ENCODE results near the gene AIFM3. TPM values are rescaled to one million over a fixed set of nuclear protein-coding genes. Genes with fewer than 3 reads are reported as not detected.

The AIFM3 gene
- polyA plus RNA-seq, 3 donors = 0.68 to 0.87 (median 0.79) TPM

- H3K27ac ChIP-seq (ENCODE audit: low read depth, low read length) = no peak overlapping the region
- WGBS, 3 donors = 78 to 89% (median 84%) methylated on average over 14 of the region's 14 CpGs
These were observed 45.7 kb downstream of the AIFM3 start for GRCh38 chr22:21012446-21013407.

DNA sequence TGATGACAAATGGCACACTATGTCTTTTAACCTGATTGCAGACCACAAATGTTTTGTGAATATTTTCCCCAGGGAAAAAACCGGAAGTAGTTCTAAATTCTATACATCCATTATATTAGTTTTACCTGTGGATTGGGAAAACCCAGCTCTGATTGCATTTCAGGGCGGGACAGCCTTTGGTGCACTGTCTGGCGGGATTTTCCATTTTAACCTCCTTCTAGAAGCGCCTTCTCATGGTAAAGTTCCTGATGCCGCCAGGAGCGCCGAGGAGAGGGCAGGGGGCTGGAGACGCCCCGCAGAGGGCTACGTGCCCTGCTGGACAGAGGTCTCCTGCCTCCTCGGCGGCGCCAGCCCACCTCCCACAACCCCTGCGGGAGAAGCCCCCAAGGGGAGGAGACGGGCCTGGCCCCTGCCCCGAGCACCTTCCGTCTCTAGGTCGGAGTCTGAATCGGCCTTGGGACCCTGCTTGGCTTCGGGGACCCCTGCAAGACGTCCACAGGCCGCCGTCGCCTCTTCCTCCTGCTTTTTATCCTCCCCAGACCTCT lies 46.7 kb downstream of the AIFM3 start:
- H3K27ac ChIP-seq (ENCODE audit: low read depth, low read length) = no peak overlapping the region
- WGBS, 3 donors = 16 to 21% (median 17%) methylated on average over 22 to 24 of the region's 24 CpGs

- WGBS, 3 donors = 0 to 2% (median 2%) methylated on average over 40 of the region's 40 CpGs
- no peak overlapping the region for H3K27ac ChIP-seq (ENCODE audit: low read depth, low read length)
These were observed 47.2 kb downstream of the AIFM3 start for GRCh38 chr22:21014202-21014725.

GRCh38 chr22:21014726-21015465 lies 47.8 kb downstream of the AIFM3 start, which contains the start of gene P2RX6:
TSS of gene P2RX6 (plus strand) at chr22:21015165. CDS start at chr22:21015175, 10 bp downstream.
- H3K27ac ChIP-seq (ENCODE audit: low read depth, low read length) = no peak within 1 kb of the TSS
- 20 to 29% (median 29%) methylated on average over 12 of the region's 12 CpGs for WGBS, 3 donors

GRCh38 chr22:21015466-21016006 lies 48.5 kb downstream of the AIFM3 start:
- H3K27ac ChIP-seq (ENCODE audit: low read depth, low read length) = no peak overlapping the region
- WGBS, 3 donors = 59 to 71% (median 67%) methylated on average over 10 of the region's 10 CpGs

GRCh38 chr22:21016644-21017420 lies 49.8 kb downstream of the AIFM3 start:
- WGBS, 3 donors = 77 to 85% (median 85%) methylated on average over 13 of the region's 13 CpGs

DNA sequence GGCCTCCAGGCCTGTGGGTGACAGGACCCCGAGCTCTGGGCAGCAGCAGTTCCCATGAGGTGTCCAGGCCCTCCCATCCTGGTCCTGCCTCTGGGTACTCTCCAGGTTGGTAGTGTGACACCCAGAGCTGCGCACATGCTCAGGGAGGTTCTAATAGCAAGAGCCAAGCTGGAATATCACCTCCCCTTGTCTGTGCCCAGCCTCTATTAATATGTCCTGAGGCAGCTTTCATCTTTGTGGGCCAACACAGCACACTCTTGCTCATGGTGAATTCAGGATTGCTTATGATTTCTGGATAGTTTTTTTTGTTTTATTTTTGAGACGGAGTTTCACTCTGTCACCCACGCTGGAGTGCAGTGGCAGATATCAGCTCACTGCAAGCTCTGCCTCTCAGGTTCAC lies 51.3 kb downstream of the AIFM3 start:
- H3K27ac ChIP-seq (ENCODE audit: low read depth, low read length) = no peak overlapping the region
- WGBS, 3 donors = 86 to 94% (median 93%) methylated on average over 4 of the region's 4 CpGs

More at GRCh38 chr22:21016644-21017420, 49.8 kb downstream of the AIFM3 start:
- no peak overlapping the region for H3K27ac ChIP-seq (ENCODE audit: low read depth, low read length)

- H3K27ac ChIP-seq (ENCODE audit: low read depth, low read length) = no peak overlapping the region
- 55 to 64% (median 63%) methylated on average over 7 of the region's 7 CpGs for WGBS, 3 donors
These were observed 53.9 kb downstream of the AIFM3 start for GRCh38 chr22:21020802-21021429.

DNA sequence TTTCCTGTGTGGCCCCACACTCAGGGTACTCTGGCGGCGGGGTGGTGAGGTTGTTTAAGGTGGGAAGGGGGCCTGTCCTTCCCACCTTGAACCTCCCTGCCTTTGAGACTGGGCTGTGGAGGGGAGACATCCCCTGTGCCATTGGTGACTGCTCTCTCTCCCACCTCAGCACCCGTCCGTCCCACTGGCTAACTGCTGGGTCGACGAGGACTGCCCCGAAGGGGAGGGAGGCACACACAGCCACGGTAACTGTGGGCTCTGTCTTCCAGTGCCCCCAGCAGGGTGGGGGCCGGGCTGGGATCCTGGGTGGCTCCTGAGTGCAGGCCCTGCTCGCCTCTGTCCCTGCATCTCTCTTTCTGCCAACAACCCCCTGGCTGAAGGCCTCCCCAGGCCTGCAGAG lies 55.5 kb downstream of the AIFM3 start:
- WGBS, 3 donors = 65 to 78% (median 76%) methylated on average over 10 of the region's 10 CpGs

DNA sequence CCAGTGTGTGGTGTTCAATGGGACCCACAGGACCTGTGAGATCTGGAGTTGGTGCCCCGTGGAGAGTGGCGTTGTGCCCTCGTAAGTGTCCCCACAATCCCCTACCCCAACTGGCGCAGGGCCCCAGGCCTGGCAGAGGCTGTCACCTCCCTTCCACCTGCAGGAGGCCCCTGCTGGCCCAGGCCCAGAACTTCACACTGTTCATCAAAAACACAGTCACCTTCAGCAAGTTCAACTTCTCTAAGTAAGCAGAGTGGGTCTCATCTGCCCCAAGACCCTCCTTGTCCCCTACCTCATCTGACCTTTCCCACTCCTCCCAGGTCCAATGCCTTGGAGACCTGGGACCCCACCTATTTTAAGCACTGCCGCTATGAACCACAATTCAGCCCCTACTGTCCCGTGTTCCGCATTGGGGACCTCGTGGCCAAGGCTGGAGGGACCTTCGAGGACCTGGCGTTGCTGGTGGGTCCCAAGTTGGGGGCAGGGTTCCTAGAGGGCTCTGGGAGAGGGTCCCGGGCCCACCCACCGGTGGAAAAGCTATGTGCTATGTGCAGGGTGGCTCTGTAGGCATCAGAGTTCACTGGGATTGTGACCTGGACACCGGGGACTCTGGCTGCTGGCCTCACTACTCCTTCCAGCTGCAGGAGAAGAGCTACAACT lies 56.0 kb downstream of the AIFM3 start:
- H3K27ac ChIP-seq (ENCODE audit: low read depth, low read length) = no peak overlapping the region
- 71 to 89% (median 86%) methylated on average over 11 to 13 of the region's 13 CpGs for whole genome bisulfite sequencing, 3 donors

More for the DNA sequence above, 55.5 kb downstream of the AIFM3 start:
- no peak overlapping the region for H3K27ac ChIP-seq (ENCODE audit: low read depth, low read length)

GRCh38 chr22:21025266-21025665 lies 58.2 kb downstream of the AIFM3 start:
- 54 to 67% (median 56%) methylated on average over 8 of the region's 8 CpGs for WGBS, 3 donors
- H3K27ac ChIP-seq (ENCODE audit: low read depth, low read length) = no peak overlapping the region

DNA sequence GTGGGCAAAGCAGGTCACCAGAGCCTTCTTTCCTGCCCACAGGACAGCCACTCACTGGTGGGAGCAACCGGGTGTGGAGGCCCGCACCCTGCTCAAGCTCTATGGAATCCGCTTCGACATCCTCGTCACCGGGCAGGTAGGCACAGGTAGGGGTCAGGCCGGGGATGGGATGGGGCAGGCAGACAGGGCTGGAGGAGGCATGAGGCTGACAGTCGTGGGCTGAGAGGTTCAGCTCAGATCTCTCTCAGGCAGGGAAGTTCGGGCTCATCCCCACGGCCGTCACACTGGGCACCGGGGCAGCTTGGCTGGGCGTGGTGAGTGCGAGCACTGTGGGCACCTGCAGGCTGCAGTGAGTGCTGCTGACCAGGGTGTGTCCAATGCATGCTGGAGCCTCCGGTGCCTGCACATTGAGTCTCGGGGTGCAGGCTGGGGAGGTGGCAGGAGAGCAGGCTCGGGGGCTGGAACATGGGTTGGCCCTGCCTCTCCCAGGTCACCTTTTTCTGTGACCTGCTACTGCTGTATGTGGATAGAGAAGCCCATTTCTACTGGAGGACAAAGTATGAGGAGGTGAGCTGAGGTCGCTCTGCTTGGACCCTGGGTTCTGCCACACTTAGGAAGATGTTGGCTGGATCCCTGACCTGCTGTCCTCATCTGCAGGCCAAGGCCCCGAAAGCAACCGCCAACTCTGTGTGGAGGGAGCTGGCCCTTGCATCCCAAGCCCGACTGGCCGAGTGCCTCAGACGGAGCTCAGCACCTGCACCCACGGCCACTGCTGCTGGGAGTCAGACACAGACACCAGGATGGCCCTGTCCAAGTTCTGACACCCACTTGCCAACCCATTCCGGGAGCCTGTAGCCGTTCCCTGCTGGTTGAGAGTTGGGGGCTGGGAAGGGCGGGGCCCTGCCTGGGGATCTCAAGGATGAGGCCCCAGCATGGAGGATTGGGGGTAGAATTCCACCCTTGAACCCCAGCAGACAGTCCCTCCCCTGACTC lies 59.0 kb downstream of the AIFM3 start:
- WGBS, 3 donors = 85 to 92% (median 89%) methylated on average over 27 of the region's 27 CpGs
- H3K27ac ChIP-seq (ENCODE audit: low read depth, low read length) = no peak overlapping the region

DNA sequence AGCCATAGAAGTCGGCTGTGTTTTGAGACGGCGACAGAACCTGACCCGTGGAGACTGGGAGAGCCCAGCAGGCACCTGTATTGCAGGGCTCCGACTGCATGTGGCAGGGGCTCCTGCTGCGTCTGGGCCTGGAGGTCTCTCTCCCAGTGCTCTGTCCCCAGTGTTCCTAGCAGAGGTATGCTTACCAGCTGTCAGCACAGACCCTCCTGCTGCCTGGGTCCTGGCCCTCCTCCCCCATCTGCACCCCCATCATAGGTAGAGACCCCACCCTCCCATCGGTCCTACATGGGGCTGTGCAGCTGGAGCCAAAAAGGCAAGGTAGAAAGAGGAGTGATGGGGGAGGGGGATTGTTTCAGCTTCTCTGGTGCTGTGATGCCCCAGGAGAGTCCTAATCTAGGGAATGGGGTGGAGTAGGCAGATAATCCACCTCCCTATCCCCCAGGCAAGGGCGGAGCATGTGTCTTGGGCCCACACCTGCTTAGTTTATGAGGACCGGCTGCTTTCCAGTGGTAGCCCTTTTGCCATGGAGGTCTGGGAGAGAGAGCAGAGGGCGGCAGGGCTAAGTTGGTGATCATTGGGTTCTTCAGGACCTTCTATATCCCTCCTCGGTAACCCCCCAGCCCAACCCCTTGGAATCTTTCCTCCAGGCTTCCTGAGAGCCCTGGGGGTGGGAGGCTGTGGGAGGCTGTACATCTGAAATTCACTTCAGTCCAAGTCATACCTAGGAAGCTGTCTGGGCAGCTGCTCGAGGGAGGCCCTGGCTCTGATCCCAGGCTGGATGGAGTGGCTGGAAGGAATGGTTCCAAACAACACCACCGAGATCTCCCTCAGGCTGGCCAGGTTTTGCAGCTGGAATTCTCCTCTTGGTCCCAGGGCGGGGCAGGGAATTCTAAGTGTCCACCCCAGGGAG lies 60.0 kb downstream of the AIFM3 start:
- WGBS, 3 donors = 70 to 75% (median 72%) methylated on average over 14 of the region's 14 CpGs

GRCh38 chr22:21028277-21029251 lies 61.5 kb downstream of the AIFM3 start:
- WGBS, 3 donors = 88 to 92% (median 89%) methylated on average over 13 of the region's 13 CpGs

More for the DNA sequence above, 60.0 kb downstream of the AIFM3 start:
- H3K27ac ChIP-seq (ENCODE audit: low read depth, low read length) = no peak overlapping the region

More at GRCh38 chr22:21028277-21029251, 61.5 kb downstream of the AIFM3 start:
- H3K27ac ChIP-seq (ENCODE audit: low read depth, low read length) = no peak overlapping the region
